DMS 273 (cell line): ENCODE measurements around the gene ZNF800.

Experiments
- DNase-seq: peaks from one replicate; lab custom pipeline; 2025; ENCODE audit not compliant: unreplicated experiment; lab: John Stamatoyannopoulos, UW

ZNF800 gene

GRCh38 chr7:127390817-127391590, 1.5 kb downstream of the ZNF800 start:
- DNase-seq, result no peak

DNA sequence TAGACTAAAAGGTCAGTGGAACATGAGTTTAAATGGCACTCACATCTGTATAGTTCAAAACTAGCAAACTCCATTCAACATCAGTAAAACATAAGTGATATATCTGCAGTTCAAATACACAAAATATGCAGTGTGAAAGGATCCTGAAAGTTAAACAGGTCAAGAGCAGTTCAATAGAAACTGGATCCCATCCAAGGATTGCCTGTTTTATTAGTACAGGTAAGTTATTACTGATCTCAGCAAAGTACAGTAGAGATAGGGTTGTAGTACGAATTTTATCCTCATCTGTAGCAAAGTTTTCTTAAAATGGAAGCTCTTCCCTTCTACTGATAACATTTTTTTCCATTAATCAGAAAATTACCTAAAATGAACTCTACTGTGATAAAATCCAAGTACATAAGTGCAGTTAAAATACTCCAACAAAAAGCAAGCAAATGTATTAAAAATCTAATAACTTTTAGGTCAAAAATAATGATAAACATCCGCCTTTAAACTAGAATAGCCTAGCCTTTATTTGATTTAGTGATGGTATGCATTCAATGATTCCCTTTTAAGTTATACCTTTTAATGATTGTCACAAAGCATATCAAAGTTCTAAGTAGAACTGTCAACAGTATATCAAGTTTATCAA, 2.2 kb downstream of the ZNF800 start:
- DNase-seq, result no peak

DNA sequence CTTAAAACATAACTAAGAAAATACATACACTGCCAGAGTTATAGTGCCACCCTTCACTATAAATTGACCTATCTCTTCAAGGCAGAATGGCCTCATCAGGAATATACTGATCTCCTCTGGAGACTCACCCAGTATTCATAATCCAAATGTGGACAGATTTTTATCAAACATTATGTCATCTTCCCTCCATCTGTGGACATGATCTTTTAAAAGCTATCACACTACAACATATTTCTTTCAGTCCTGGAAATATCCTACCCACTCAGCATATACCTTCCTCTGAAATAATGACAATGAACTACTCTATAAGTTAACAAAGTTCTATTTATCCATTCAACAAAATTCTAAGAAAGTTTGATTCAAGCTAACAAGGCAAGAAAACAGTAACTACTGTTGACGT, 3.2 kb downstream of the ZNF800 start:
- DNase-seq, result no peak

DNA sequence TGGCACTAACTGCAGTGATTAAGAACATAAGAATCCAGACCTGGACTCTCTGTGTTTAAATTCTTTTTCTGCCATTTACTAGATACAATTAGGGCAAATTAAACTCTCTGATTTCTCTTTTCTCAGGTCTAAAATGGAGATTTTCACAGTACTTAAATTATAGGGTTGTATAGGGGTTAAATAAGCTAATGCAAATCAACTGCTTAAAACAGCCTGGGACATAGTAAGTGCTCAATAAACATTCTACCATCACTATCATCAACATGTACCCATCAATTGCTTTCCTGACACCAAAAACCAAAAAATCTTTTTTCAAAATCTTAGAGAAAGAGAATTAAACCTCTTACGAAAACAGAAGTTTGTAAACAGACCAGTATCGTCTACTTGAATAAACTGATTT, 4.5 kb downstream of the ZNF800 start:
- no peak for DNase-seq

GRCh38 chr7:127383123-127383835, 9.2 kb downstream of the ZNF800 start:
- no peak for DNase-seq

DNA sequence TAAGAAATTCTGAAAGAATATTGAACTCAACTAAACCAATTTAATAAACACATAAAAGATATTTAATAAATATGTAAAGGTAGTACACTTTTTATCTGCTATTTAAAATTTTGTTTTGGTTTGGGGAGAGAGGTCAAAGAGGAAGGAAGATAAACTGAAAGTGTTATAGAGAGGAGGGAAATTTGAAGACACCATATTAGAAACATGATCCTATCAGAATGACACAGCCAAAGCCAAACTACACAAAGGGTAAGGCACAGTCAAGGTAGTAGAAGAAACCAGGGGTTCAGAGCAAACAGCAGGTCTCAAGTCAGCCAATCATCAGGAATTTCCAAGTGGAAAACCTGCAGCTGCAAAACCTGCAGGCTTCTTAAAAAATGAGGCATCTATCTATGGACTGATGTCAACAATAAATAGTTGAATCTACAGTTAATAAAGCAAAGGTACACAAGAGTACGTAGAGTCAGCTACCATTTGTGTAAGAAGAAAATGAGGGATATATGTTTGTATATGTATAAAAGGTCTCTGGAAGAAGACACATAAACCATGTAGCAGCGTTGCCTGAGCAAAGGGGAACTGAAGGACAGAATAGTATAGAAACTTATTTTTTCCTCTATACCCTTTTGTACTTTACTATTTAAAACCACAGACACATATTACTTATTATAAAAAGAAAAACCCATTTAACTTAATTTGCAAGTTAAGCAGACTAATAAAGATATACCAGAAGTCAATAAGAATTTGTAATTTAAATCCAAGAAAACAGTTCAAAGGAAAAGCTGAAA, 10.0 kb downstream of the ZNF800 start:
- no peak for DNase-seq

- no peak for DNase-seq
Measured at GRCh38 chr7:127380479-127380878, 12.0 kb downstream of the ZNF800 start.

DNA sequence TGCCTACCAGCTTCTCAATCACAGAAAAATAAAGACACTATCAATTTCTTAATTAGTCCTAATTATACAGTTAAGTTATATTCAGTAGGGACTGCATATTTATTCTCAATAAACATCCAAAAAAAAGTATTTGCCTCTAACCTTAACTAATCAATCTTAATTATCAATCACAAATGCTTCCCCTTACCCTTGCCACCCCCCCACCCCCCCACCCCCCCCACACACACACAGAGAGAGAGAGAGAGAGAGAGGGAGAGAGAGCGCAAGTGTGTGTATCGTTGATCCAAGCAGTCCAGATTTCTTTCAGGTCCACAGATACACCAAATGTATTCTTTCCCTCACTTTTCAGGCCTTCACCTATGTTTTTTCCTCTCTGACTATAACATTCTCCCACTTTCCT, 12.9 kb downstream of the ZNF800 start:
- no peak for DNase-seq

- DNase-seq, result no peak
Measured at GRCh38 chr7:127378537-127378936, 14.0 kb downstream of the ZNF800 start.

- no peak for DNase-seq
Measured at GRCh38 chr7:127377425-127377824, 15.1 kb downstream of the ZNF800 start.

- DNase-seq, result no peak
Measured at GRCh38 chr7:127375631-127376030, 16.9 kb downstream of the ZNF800 start.

DNA sequence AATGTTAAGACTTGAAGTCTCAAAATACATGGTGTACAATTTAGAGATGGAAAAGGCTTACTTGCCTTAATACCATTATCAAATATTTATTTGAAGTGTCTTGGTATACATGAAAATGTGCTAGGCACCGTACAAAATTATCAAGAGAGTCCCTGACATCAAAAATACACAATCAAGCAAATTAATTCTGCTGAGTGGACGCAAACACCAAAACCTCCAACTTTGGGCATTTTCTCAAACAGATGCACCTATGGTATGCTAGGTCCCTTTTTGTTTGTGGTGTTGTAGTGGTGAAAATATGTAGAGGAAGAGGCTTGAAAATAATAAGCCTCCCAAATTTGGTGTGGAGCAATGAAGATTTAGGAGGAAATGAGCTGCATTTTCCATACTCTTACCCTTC, 24.8 kb downstream of the ZNF800 start:
- no peak for DNase-seq

- DNase-seq, result no peak
Measured at GRCh38 chr7:127366680-127367079, 25.8 kb downstream of the ZNF800 start.

- DNase-seq, result no peak
Measured at GRCh38 chr7:127365957-127366315, 26.6 kb downstream of the ZNF800 start.

- DNase-seq, result no peak
Measured at GRCh38 chr7:127365164-127365956, 27.1 kb downstream of the ZNF800 start.

- no peak for DNase-seq
Measured at GRCh38 chr7:127362364-127363027, 30.0 kb downstream of the ZNF800 start.

DNA sequence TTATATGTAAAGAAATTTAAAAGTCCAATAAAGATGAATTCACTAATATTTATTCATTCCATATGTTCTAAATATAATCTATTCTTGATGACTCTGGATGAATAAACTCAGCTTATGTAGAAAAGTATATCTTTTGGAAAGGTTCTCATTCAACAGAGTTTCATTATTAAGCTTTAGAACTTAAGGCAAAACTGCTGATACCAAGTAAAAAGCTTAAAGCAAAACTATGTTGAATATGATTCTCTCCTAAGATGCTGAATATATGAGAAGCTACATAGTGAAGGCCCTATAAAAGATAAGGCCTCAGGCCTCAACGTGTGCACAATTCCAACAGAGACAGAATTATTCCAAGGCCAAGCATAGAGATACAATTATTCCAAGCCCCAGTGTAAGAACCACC, 30.8 kb downstream of the ZNF800 start:
- no peak for DNase-seq

GRCh38 chr7:127359011-127359410, 33.5 kb downstream of the ZNF800 start:
- no peak for DNase-seq

DNA sequence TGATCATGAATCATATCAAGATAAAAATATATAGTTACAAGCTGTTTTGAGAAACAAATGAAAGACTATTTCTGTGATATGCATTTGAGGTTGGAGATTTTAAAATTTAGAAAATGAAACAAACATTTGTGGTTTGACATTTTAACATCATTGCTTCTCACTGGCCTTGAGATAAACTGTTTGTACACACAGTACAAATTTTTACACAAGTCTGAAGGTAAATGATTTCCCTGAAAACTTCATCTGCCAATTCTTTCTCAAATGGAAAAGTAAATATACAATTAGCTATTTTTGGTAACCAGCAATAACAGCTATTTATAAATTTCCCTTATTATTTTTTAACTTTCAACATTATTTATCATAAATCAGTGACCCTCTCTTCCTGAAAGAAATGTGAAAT, 38.6 kb downstream of the ZNF800 start:
- no peak for DNase-seq

GRCh38 chr7:127350586-127350985, 41.9 kb downstream of the ZNF800 start:
- peak; percentile 13 for DNase-seq
